Activated CD4-positive, alpha-beta T cell treated with anti-CD3 and anti-CD28 coated beads for 1 hour (primary cell): ENCODE data around the gene BUD23.
"Not testable (repeated sequence)": the region's sequence is repeated elsewhere in the genome, so short reads cannot be mapped to it uniquely, and the experiment has no call there.

Experiments
- DNase-seq: peaks from one replicate; pipeline ENCODE4 v3.0.0-alpha.2; 2020

BUD23 gene

DNA sequence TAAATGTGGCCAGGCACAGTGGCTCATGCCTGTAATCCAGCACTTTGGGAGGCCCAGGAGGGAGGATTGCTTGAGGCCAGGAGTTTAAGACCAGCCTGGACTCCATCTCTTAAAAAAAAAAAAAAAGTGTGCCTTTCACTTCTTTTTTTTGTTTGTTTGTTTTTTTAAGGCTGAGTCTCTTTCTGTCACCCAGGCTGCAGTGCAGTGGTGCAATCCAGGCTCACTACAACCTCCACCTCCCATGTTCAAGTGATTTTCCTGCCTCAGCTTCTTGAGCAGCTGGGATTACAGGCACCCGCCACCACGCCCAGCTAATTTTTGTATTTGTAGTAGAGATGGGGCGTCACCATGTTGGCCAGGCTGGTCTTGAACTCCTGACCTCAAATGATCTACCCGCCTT lies 38.8 kb downstream of the BUD23 start:
- DNase-seq: not testable (repeated sequence)

DNA sequence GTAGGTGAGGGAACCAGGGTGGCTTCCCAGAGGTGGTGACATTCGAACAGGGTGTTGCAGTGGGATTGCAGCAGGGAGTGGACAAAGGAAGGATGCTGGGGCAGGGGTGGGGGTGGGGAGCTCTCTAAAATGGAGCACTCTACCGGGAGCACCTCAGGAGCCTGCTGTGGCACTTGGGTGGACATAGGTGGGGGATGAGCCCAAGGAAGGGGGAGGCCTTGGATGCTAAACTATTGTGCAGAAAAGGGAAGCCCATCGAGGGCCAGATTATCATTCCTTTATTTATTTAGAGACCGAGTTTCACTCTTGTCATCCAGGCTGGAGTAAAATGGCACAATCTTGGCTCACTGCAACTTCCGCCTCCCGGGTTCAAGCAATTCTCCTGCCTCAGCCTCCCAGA lies 39.4 kb downstream of the BUD23 start:
- no peak for DNase-seq

DNA sequence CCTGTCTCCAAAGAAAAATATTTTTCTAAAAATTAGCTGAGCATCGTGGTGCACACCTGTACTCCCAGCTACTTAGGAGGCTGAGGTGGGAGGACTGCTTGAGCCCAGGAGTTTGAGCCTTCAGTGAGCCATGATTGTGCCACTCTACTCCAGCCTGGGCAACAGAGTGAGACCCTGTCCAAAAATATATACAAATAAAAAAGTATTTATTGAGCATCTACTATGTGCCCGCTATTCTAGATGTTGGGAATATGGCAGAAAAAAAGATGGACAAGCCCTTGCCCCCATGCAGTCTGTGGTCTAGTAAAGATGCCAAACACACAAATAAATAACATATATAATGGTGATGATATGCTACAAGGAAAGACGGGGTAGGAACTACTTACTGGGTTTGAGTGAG lies 40.4 kb downstream of the BUD23 start:
- DNase-seq: no peak

GRCh38 chr7:73726083-73726466 lies 42.7 kb downstream of the BUD23 start:
- DNase-seq: no peak

GRCh38 chr7:73727952-73728351 lies 44.6 kb downstream of the BUD23 start:
- no peak for DNase-seq

DNA sequence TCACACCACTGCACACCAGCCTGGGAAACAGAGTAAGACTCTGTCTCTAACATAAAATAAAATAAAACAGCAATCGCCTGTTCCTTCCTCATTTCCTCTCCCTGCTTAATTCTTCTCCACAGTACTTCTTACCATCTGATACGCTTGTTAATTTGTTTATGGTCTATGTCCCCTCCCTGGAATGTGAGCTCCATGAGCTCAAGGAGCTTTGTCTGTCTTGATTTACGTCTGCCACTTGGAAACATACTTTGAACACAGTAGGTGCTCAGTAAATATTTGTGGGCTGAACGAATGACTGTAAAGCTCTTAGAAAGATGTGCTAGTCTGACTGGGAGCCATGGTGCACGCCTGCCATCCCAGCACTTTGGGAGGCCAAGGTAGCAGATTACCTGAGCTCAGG lies 45.2 kb downstream of the BUD23 start:
- DNase-seq: no peak

- DNase-seq: no peak
Observed at GRCh38 chr7:73730485-73730884, 47.1 kb downstream of the BUD23 start.

DNA sequence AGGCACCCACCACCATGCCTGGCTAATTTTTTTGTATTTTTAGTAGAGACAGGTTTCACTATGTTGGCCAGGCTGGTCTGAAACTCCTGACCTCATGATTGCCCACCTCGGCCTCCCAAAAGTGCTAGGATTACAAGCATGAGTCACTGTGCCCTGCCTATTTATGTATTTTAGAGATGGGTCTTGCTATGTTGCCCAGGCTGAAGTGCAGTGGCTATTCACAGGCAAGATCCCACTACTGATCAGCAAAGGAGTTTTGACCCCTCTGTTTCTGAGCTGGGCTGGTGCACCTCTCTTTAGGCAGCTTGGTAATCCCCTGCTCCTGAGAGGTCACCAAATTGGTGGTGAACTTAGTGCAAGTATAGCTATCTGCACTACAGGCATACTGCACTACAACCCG lies 49.0 kb downstream of the BUD23 start:
- no peak for DNase-seq

- peak; percentile 68 for DNase-seq
Observed at GRCh38 chr7:73734619-73735527, 51.5 kb downstream of the BUD23 start.

- DNase-seq: no peak
Observed at GRCh38 chr7:73735528-73735905, 52.1 kb downstream of the BUD23 start.

DNA sequence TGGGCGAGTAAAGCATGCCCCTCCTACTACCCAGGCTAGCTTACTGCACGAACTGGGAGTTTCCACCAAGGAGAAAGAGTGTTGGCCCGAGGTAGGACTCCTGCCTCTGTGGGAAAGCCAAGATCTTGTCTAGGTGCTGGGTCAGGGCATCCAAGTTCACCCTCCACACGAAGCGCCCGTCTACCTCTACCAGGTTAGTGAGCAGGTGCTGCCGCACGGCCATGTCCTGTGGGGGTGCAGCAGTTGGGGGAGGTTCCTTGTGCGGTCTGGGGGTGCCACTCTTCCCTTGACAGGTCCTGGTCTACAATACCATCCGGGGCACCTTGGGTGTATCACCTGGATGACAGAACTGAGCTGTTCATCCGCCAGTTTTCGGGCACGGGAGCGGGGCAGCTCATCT lies 53.5 kb downstream of the BUD23 start:
- no peak for DNase-seq

DNA sequence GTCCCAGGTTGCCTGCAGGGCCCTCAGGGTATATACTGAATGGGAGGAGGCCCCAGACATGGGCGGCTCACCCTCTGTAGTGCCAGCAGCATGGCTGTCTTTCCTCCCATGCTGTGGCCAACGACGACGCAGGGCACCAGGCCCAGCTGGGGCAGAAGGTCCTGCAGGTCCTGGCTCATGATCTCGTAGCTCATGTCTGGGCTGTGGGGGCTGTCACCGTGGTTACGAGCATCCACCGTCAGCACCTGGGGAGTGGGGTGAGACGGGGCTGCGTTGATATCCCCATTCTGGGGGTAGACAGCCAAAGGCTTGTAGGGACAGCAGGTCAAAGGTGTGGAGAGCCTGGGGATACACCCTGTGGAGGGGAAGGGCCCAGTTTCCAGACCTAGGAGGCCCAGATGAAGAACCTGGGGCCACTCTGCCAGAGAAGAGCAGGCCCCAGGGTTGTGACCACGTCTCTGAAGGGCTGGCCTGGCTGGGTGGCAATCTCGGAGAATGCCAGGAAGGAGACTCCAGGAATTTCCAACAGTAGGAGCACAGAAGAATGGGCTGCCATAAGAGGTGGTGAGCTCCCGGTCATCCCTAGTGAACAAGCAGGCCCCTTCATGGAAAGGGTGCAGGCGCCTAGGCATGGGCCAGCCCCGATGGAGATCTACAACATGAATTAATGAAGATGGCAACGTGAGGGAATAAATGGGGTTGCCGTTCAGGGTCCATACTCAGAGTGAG lies 54.3 kb downstream of the BUD23 start:
- no peak for DNase-seq

DNA sequence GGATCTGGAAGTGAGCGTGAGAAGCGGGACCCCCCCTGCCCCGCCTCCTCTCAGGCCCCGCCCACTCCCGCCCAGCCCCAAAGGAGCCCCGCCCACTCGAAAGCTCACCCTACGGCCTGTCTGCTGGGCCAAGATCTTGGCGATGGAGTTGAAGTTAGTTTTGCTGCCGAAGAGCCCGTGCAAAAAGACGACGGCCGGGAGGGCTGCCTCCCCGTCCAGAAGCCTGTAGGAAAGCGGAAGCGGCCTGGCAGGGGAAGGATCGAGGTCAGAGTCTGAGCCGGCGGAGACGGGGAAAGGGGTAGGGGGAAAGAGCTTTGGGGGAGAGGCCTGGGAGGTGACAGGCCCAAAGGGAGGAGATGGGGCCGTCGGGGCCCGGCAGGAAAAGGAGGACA lies 54.8 kb downstream of the BUD23 start:
- no peak for DNase-seq

DNA sequence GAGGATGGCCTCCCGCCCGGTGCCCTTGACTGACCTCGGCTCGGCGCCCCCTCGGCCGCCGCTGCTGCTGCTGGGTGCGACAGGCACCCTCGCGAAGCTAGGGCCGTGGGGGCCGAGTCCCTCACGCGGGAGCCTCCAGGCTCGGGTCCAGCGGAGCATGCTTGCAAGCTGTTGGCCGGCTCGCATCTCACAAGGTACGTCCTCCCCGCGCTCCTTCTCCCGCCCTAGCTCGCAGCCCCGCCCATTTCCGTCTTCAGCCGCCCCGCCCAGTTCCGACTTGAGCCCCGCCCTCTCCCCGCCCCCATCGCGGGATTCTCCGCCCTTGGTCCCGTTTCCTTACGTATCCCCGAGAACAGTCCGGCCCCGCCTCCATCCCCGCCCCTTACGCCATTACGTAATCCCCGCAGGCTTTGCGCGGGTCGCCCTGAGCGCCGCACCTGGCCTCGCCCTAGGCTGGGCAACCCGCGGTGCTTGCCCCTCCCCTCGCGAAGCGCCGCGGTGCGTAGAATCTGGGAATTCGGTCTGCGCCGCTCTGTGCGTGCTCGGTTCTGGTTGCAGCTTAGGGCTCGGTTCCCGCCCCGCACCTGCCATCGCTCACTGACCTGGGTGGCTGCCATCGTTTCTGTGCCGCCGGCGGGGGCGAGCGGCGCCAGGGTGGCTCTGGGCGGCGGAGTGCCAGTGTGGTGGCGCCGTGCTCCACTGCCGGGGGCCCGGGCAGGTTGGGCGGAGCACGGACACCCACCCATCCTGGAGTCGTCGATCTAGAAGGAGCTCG lies 55.4 kb downstream of the BUD23 start, which contains the start of gene ABHD11:
ABHD11 (minus strand) TSS at position 191 of the 775 bp plus-strand sequence; CDS start at position 159, 32 bp downstream.
- DNase-seq: peak; percentile 98

DNA sequence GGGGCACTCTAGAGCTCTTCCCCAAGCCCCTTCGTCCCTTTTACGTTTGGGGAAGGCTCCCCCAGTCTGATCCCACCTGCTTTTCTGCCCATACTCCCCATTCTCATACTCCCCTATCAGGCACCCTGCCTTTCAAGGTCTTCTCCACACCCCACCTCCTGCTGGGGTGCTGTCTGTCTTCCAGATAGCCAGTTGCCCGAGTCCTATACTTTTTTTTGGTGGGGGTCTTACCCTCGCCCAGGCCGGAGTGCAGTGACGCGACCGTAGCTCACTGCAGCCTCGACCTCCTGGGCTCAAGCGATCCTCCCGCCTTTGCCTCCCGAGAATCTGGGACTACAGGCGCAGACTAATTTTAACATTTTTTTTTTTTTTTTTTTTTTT lies 56.0 kb downstream of the BUD23 start:
- DNase-seq: no peak

- DNase-seq: no peak
Observed at GRCh38 chr7:73740212-73740611, 56.8 kb downstream of the BUD23 start.

DNA sequence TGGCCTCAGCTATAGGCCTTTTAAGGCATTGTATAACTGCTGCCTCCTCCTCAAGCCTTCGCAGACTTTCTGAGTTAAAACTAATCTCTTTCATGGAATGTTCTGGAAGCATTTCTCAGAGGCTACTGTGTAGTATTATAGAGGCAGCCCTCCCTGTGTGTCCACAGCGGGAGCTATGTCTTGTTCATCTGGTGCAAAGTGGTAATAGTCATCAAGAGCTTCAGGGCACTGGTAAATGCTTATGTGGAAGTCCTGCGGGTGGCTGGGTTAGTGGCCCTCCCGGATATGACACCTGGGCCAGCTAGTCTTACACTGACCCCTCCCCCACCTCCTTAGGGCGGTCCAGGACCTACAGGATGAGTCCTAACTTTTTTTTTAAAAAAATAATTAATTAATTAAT lies 57.4 kb downstream of the BUD23 start:
- no peak for DNase-seq

- no peak for DNase-seq
Observed at GRCh38 chr7:73741600-73741999, 58.2 kb downstream of the BUD23 start.

DNA sequence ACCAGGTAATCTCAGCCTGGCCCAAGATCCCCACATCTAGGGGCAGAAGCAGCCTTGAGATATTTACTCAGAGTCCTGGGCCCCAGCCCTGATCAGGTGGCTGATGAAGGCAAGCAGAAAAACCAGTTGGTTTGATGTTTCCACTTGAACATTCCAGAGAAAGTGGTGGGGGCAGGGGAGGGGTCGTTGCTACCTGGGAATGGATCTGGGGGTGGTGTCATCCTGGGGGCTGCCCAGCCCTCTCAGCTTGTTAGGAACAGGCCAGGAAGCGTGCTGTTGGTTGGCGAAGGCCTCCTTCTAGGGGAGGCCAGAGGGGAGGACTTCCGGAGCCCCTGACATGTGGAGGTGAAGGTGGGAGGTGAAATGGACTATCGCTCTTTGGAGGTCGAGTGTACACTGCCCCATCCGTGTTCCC lies 58.9 kb downstream of the BUD23 start:
- no peak for DNase-seq

DNA sequence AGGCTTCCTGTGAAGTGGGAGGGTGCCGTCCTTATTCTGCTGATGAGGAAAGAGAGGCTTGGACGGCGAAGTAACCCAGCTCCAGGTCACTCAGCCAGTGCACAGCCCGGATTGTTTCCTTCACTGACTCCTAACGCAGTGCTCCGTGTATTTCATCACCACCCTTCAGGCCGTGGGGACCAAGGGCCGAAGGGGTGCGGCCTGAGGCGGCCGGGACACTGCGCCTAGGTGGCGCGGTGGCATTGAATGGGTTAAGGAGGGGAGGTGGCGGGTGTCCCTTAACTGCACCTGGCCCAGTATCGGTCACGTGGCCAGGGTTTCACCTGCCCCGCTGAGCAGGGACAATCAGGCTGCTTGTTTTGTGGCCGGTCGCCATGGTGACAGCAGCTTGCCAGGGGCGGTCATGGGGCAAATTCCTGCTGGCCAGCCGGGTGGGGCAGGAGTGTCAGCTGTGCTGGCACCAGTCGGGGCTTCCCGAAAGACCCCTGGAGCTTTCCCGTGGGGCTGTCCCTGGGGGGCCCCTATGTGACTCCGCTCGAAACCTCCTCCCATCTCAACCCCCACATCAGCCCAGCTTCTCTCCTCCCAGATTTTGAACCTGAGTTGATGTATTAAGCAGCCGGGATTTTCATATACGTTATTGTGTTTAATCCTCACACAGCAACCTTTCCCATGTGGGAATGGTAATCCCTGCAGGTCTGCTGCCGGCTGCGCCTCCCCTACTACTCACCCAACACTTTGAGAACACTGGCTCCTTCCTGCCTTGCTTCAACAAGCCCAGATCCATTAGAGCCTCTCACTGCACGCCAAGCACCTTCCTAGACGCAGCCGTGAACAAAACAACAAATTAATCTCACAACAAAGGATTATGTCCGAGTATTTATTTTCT lies 59.6 kb downstream of the BUD23 start:
- DNase-seq: no peak

DNA sequence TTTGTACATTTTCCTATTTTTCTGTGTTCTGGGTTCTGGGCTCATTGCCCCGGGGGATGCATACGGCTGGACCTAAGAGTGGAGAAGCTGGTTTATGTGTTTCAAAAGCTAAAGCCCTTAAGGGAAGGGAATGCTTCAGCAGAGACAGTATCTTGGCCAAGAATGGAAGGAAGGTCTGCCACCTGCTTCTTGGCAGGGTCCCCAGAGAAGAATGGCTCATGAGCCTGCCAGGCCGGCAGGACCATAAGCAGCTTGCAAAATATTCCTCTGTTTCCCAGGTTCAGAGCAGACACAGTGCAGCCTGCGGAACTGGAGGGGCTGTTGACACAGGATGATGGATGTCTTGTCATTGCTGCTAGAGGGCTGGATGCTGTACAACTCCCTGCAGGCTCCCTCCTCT lies 63.0 kb downstream of the BUD23 start:
- no peak for DNase-seq
